GM18951 (cell line): ENCODE results near the gene ADAM10.

ENCODE experiments used
- POLR2A ChIP-seq: IDR thresholded peaks from 4 replicates; pipeline ENCODE4 v1.6.1; 2011; ENCODE audit warnings: mild to moderate bottlenecking; ENCODE audit not compliant: insufficient read length, insufficient read depth; ENCODE audit errors: extremely low read depth
- in situ Hi-C: fragments of 300-500 bp; cut with MboI; formaldehyde crosslinking; loops from one replicate; pipeline ENCODE4 v1.12.0; 2022; ENCODE audit warnings: low sequenced_read_pairs, mixed read lengths, inconsistent platforms; ENCODE audit not compliant: unreplicated experiment

Gene ADAM10

GRCh38 chr15:58594898-58595297 lies 154.6 kb downstream of the ADAM10 start:
- no peak for TF ChIP-seq POLR2A
- in situ Hi-C loops: no loop called here

GRCh38 chr15:58593870-58594269 lies 155.6 kb downstream of the ADAM10 start:
- TF ChIP-seq POLR2A: no peak
- in situ Hi-C loops: no loop called here

DNA sequence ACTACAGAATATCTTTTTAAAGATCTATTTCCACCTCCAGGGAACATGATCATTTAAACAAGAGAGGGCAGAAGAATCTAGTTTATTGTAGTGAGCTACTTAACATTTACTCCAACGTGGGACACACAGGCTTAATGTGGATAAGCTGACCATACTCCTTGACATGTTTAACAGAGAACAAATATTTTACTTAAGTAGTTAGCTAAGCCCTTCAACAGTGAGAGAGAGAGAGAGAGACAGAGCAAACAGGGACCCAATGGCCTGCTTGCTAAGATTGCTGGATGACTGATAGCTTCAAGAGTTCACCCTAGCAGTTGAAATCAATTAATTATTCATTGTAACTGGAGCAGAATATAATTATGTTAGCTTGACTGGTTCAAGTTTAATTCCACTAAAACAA lies 158.6 kb downstream of the ADAM10 start:
- in situ Hi-C loops: no loop called here
- no peak for TF ChIP-seq POLR2A

GRCh38 chr15:58590236-58590635 lies 159.3 kb downstream of the ADAM10 start:
- no peak for TF ChIP-seq POLR2A

DNA sequence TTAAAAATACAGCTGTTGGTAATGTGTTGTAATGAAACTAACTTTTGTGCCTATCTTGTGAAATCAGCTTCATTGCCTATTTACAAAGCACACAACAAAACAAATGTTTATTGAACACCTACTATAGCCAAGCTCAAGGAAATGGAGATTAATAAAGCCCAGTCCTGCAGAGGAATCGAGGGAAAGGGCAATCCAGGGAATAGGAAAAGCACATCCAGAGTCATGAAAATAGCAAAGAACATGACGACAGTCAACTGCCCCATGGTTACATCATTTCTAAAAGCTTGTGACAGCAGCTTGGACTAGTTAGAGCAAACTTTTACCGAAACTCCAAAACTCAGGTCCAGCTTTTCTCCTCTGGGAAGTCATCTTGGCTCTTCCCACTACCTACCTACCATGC lies 160.5 kb downstream of the ADAM10 start:
- TF ChIP-seq POLR2A: no peak
- in situ Hi-C loops: no loop called here

More at GRCh38 chr15:58590236-58590635, 159.3 kb downstream of the ADAM10 start:
- in situ Hi-C loops: no loop called here

GRCh38 chr15:58588096-58588495 lies 161.4 kb downstream of the ADAM10 start:
- TF ChIP-seq POLR2A: no peak
- in situ Hi-C loops: no loop called here

DNA sequence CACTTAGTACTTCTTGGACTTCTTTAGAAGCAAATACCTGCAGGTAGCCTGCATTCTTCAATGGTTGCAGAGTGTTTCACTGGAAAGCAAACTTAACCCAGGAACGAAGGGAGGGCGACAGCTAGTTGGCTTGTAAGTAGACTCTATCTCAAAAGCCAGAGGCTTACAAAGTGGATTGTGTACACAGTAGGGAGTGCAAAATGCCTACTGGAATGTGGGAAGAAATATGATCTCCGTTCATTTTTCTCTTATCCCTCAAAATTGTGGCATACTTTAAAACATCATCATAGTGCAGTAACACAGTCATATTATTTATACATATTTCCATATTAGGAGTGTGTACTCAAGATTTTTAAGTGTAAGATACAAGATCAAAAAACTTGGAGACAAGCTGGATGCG lies 162.0 kb downstream of the ADAM10 start:
- no peak for TF ChIP-seq POLR2A
- in situ Hi-C loops: no loop called here

- in situ Hi-C loops: no loop called here
- TF ChIP-seq POLR2A: no peak
These were observed 163.6 kb downstream of the ADAM10 start for GRCh38 chr15:58585693-58586443.

DNA sequence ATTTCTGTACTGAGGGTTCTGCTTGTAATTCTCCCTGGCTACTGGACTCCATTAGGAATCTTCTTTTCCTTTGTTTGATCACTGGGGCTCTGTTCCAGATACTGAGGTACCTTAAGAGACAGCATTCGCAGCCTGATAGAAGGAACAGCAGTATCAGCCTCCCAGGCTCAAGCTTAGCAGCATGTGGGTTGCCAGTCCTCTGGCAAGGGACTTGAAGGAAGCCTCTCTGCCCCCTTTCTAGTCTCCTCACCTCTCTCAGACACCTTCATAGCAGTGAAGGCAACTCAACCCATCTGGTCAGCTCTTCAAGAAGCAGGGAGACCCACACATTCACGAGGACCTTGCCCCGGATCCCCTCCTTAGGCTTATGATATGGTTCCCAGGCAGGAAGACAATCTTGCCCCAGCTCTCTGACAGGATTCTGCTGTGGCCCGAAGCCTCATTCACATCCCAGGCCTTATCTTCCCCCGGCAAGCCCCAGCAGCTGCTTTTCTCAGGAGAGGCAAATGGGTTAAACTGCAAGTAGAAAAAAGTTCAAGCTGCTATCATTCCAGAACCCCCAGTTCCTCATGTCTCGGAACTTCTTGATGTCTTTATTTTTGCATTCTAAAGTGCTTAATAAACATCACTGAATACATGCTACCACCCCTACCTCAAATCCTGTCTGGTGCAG lies 164.6 kb downstream of the ADAM10 start:
- in situ Hi-C loops: no loop called here
- TF ChIP-seq POLR2A: no peak

GRCh38 chr15:58583171-58583908 lies 166.2 kb downstream of the ADAM10 start:
- TF ChIP-seq POLR2A: no peak
- in situ Hi-C loops: no loop called here

DNA sequence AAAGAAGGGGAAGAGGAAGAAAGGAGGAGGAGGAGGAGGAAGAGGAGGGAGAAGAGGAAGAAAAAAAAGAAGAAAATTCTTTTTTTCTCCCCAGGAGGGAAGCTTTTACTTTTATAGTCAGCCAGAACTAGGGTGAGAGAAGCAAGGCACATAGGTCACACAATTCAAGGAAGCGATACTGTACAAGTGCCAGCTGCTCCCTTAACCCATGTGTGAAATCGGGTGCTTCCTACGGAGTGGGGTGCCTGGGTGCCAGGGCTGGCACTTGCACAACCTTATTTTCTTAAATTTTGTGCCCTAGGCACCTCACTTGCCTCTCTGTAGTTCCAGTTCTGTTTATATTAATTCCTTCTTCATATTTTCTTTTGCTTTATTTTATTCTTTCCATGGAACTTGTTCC lies 167.3 kb downstream of the ADAM10 start:
- in situ Hi-C loops: no loop called here
- TF ChIP-seq POLR2A: no peak

DNA sequence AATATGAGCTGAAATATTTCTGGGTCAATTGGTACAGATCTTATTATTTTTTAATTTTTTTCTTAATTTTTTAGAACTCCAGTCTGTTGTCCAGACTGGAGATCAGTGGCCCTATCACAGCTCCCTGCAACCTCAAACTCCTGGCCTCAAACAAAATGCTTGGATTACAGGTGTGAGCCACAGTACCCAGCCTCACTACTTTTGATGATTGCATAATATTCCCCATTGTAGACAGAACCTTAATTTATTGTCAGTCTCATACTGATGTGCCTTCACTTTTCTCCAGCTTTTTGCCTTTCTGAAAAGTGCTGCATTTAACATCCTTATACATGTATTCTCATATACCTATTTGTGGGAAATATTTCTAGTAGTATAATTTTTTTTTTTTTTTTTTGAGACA lies 172.8 kb downstream of the ADAM10 start:
- in situ Hi-C loops: no loop called here
- TF ChIP-seq POLR2A: no peak

- in situ Hi-C loops: no loop called here
These were observed 174.3 kb downstream of the ADAM10 start for GRCh38 chr15:58575045-58575786.

More at GRCh38 chr15:58575045-58575786, 174.3 kb downstream of the ADAM10 start:
- TF ChIP-seq POLR2A: no peak
